Measurements from ENCODE around the gene TPX2. TPM values are rescaled to one million over a fixed set of nuclear protein-coding genes. Genes with fewer than 3 reads are reported as not detected.

Gene TPX2
- total and polyA plus RNA-seq, 2 of the 8 experiments (the other 6 are each of a cell fraction or from before 2014, with no cell fraction given), result 43.6 to 125 TPM

GRCh38 chr20:31821427-31821826 lies 82.3 kb downstream of the TPX2 start:
- Histone ChIP-seq H4K91ac (replicated peaks; ENCODE audit: insufficient read length, low read length) (no peak overlapping the region), H2BK120ac (replicated peaks; ENCODE audit: low read depth, low read length) (no peak overlapping the region), H3K4me2 (ENCODE audit: insufficient read depth in 1 of 2, low read depth in 2 of 2, low read length in 2 of 2) (no peak overlapping the region), H3K23me2 (ENCODE audit: low read depth, low read length) (no peaks in the 10 kb centered on the region), H3K79me2 (ENCODE audit: control insufficient read depth in 1 of 2, insufficient read depth in 2 of 2, low read length in 2 of 2) (no peaks in the 10 kb centered on the region), H3K56ac (replicated peaks; ENCODE audit: insufficient read length, low read depth, low read length) (no peak overlapping the region), H3K9me3 (ENCODE audit: insufficient read depth in 2 of 2, low read depth in 1 of 2, low read length in 1 of 2) (no peaks in the 10 kb centered on the region), H2BK15ac (ENCODE audit: low read length) (no peak overlapping the region), H3K4me3 (ENCODE audit: extremely low read depth in 1 of 4, insufficient read depth in 2 of 4, low read depth in 3 of 4, low read length in 4 of 4) (no peak overlapping the region), H3K79me1 (ENCODE audit: low read depth, low read length) (no peaks in the 10 kb centered on the region), H2BK12ac (ENCODE audit: low read depth, low read length) (no peak overlapping the region), H4K8ac (ENCODE audit: extremely low read depth, insufficient read depth, low read length) (no peak overlapping the region), H3K27me3 (replicated peaks in 1 of 4; ENCODE audit: control insufficient read depth in 3 of 4, extremely low read depth in 1 of 4, insufficient read depth in 3 of 4, low read length in 3 of 4) (no peaks in the 10 kb centered on the region), H4K20me1 (replicated peaks in 1 of 2; ENCODE audit: control insufficient read depth in 1 of 2, insufficient read depth in 2 of 2, low read length in 2 of 2) (no peaks in the 10 kb centered on the region), H3K9ac (replicated peaks in 1 of 4; ENCODE audit: extremely low read depth in 1 of 4, low read depth in 3 of 4, low read length in 3 of 4) (no peak overlapping the region), H2AK5ac (ENCODE audit: low read depth, low read length) (no peak overlapping the region), H2BK5ac (ENCODE audit: low read depth, low read length) (no peak overlapping the region), H3K4me1 (replicated peaks in 1 of 4; ENCODE audit: control insufficient read depth in 3 of 4, insufficient read depth in 4 of 4, low read length in 3 of 4) (peaks cover 0 to 8% (median 2%) of the 10 kb centered on the region in 4 experiments; a peak in 4 of 7 replicates), H3K18ac (ENCODE audit: extremely low read depth, low read length) (no peak overlapping the region), H2BK20ac (ENCODE audit: low read length) (no peak overlapping the region), H3K27ac (ENCODE audit: low read depth, low read length) (no peak overlapping the region), H3K4ac (replicated peaks; ENCODE audit: insufficient read length, low read depth, low read length) (no peak overlapping the region), H2AFZ (ENCODE audit: low read length) (no peak overlapping the region), H4K5ac (ENCODE audit: insufficient read length, low read depth, low read length) (no peak overlapping the region), H3K23ac (ENCODE audit: insufficient read length) (no peak overlapping the region), H3K36me3 (ENCODE audit: control insufficient read depth in 2 of 4, insufficient read depth in 4 of 4, low read length in 3 of 4) (no peaks in the 10 kb centered on the region), H3K14ac (ENCODE audit: insufficient read length) (no peak overlapping the region)
- 87% methylated on average over 5 of the region's 5 CpGs; no CpG with 5 or more reads in 1 of the 2 experiments for WGBS, 2 experiments (ENCODE audit: extremely low coverage in 1 of 2, insufficient coverage in 1 of 2, insufficient read length in 1 of 2, insufficient replicate concordance in 2 of 2, low coverage in 1 of 2, low lambda C conversion rate in 2 of 2, missing lambda C conversion rate in 1 of 2)
- ChIA-PET CTCF (ENCODE audit: partially characterized antibody) (interaction anchor here (1.0 kb wide), 1 partner anchor 275 kb away, joined by 4 read pairs; no protein-coding TSS in a partner anchor), POLR2A (ENCODE audit: partially characterized antibody) (no interaction called here)
- FAIRE-seq, result no peak
- DNase-seq (ENCODE audit: low read depth in 1 of 2, low spot score in 2 of 2), result no peak
- no peak for TF ChIP-seq TAF7 (optimal IDR thresholded peaks at IDR 0.05; ENCODE audit: borderline replicate concordance, low read depth, low read length)
- TF ChIP-seq JUND (IDR thresholded peaks at IDR 0.05; ENCODE audit: low read length), result no peak
- TF ChIP-seq ASH2L (IDR thresholded peaks at IDR 0.05; ENCODE audit: low read length), result no peak
- no peak for TF ChIP-seq RAD21 (IDR thresholded peaks at IDR 0.05 in 1 of 2, conservative IDR thresholded peaks at IDR 0.05 in 1 of 2; ENCODE audit: low read depth in 2 of 2, low read length in 2 of 2)
- no peak for TF ChIP-seq BACH1 (IDR thresholded peaks at IDR 0.05; ENCODE audit: low read length)
- TF ChIP-seq RNF2 (IDR thresholded peaks at IDR 0.05; ENCODE audit: borderline replicate concordance, low read depth, low read length, missing control alignments, poor library complexity, severe bottlenecking), result no peak
- no peak for TF ChIP-seq CHD2 (IDR thresholded peaks at IDR 0.05; ENCODE audit: low read length)
